GM10266 (cell line): Measurements from ENCODE around the gene DCAF7.

ENCODE experiments used
- DNase-seq: peaks from one replicate; pipeline ENCODE4 v3.0.0; 2012; ENCODE audit errors: extremely low spot score
- CTCF ChIP-seq: IDR thresholded peaks from 2 replicates; pipeline ENCODE4 v1.5.1; 2012; ENCODE audit warnings: mild to moderate bottlenecking, low read depth; ENCODE audit not compliant: control insufficient read depth, insufficient read depth; ENCODE audit errors: missing control alignments

DCAF7 gene

DNA sequence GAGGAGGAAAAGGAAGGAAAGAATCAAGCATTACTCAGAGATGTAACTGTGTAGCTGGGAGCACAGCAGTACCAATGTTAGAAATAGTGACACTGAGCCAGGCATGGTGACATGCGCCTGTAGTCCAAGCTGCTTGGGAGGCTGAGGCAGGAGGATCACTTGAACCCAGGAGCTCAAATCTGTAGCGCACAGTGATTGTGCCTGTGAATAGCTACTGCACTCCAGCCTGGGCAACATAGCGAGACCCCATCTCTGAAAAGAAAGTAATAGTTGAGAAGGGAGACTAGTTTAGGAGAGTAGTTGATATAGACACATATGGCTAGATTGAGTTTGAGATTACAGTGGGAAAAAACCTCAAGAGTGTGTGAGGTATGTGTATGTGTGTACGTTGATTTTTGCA, 89.8 kb downstream of the DCAF7 start:
- no peak for TF ChIP-seq CTCF
- no peak for DNase-seq

DNA sequence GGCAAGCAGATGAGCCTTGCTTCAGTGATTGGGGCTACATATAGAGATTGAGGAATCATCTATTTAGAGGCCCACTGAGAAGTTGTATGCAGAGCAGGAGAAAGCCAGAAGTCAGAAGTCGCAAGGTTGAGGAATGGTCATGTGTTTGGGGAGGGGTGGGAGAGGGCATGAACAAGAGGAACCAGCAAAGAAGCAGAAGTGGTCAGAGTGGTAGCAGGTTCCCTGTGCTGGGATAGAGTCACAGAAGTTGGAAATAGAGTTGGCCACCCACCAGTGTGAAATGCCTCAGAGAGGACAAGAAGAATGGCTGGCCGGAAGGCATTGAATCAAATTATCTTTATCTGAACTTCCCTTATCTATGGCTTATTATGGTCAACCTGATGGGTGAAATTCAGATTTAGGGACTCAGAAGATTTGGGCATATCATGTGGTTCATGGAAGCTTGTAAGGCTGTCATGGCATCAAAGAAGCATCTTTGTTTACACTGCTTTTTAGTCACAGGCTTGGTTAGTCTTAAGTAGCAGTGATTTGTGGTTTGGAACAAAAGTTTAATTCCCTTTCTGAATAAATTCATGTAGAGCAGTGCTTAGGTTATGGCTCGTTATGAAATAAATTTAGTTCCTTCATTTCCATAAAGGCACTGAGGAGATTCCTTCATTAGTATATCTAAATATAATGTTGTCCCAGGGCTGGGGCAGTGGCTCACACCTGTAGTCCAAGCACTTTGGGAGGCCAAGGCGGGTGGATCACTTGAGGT, 91.6 kb downstream of the DCAF7 start:
- no peak for DNase-seq

More for the DNA sequence above, 91.6 kb downstream of the DCAF7 start:
- TF ChIP-seq CTCF, result no peak
